Tibial artery (tissue), 4 donors: ENCODE measurements around the gene FUBP1.

Experiments used
- DNase-seq, 2 donors: peaks; one replicate each; pipeline ENCODE4 v3.0.0-alpha.2; 2019
- H3K27ac ChIP-seq, 2 donors: fragments of 200-600 bp; sonication (generic) in 1 of 2; 1 replicate in 1 of 2; 2 replicates in 1 of 2; pipeline ENCODE4 v1.5.1; 2018 to 2019; ENCODE audit warnings: mild to moderate bottlenecking in 1 of 2
- H3K27me3 ChIP-seq, 2 donors: fragments of 200-600 bp; sonication (generic) in 1 of 2; one replicate each; pipeline versions ENCODE4 v1.5.1 to v1.6.0; 2016 to 2019
- H3K36me3 ChIP-seq, 3 donors: fragments of 200-600 bp; sonication (generic) in 2 of 3; one replicate each; pipeline ENCODE4 v1.5.1; 2016 to 2019; ENCODE audit warnings: mild to moderate bottlenecking in 2 of 3
- H3K4me1 ChIP-seq, 4 donors: fragments of 200-600 bp; sonication (generic) in 2 of 4; 1 replicate in 3 of 4; 2 replicates in 1 of 4; pipeline ENCODE4 v1.5.1; 2016 to 2019
- H3K4me3 ChIP-seq, 2 donors: fragments of 200-600 bp; sonication (generic) in 1 of 2; 1 replicate in 1 of 2; 2 replicates in 1 of 2; pipeline ENCODE4 v1.5.1; 2018 to 2019; ENCODE audit warnings: mild to moderate bottlenecking in 2 of 2
- H3K9me3 ChIP-seq, 3 donors: fragments of 200-600 bp; sonication (generic) in 1 of 3; one replicate each; pipeline ENCODE4 v1.5.1; 2016 to 2019
- CTCF ChIP-seq, 2 experiments: fragments of 200-600 bp in 1 of 2; fragments of 450-650 bp in 1 of 2; IDR thresholded peaks; one replicate each; pipeline ENCODE4 v1.5.1; 2017 to 2019; ENCODE audit warnings: antibody characterized with exemption in 2 of 2, mild to moderate bottlenecking in 1 of 2, moderate library complexity in 1 of 2
- intact Hi-C: fragments of 100-400 bp; cut with DNase I; formaldehyde crosslinking; loops from one replicate; pipeline ENCODE4 v1.15.0; 2023; ENCODE audit warnings: low total_unique reads

The FUBP1 gene

GRCh38 chr1:77899647-77900320 is 79.1 kb downstream of the FUBP1 start:
- Histone ChIP-seq H3K36me3 (peaks cover 0 to 11% (median 0%) of the 10 kb centered on the region in 3 donors), H3K9me3 (no peaks in the 10 kb centered on the region), H3K4me3 (no peak overlapping the region), H3K27ac (peak overlapping the region; percentile 20 to 21), H3K27me3 (no peaks in the 10 kb centered on the region), H3K4me1 (peaks cover 0 to 68% (median 8%) of the 10 kb centered on the region in 4 donors)
- intact Hi-C loops: loop anchor here (5.0 kb wide), 1 partner anchor 77 kb away; no protein-coding TSS in a partner anchor
- TF ChIP-seq CTCF (IDR thresholded peaks at IDR 0.05): no peak
- DNase-seq: no peak
